ENCODE data around the gene ZDHHC13. TPM values are rescaled to one million over a fixed set of nuclear protein-coding genes. Genes with fewer than 3 reads are reported as not detected.

The ZDHHC13 gene
- total and polyA plus RNA-seq, 3 donors from 2014 or later = 16.3 to 32.6 (median 17.2) TPM

DNA sequence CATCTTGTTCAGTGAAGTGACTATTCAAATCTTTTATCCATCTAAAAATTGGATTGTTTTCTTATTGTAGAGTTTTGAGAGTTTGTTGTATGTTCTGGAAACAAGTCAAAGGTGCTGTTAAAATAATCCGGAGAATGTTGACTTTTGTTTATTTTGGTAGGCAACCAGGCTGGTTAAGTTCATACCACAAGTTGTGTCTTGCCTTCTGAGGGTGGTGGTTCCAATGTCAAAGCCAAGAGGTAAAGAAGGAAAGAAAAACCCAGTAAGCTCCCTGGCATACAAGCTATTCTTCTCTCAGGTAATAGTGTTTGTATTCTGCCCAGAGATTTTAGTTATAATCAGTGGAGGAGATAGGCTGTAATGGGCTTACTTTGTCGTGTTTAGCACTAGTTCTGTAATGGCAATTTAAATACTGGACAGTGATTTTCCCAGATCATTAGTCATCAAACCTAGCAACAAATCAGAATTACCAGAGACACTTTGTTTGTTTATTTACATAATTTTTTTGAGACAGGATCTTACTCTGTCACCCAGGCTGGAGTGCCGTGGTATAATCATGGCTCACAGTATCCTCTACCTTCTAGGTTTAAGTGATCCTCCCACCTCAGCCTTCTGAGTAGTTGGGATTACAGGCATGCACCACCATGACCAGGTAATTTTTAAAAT, 99.9 kb downstream of the ZDHHC13 start:
- DNase-seq = no peak
- WGBS, 2 donors = 48 to 56% methylated on average over 3 of the region's 3 CpGs

DNA sequence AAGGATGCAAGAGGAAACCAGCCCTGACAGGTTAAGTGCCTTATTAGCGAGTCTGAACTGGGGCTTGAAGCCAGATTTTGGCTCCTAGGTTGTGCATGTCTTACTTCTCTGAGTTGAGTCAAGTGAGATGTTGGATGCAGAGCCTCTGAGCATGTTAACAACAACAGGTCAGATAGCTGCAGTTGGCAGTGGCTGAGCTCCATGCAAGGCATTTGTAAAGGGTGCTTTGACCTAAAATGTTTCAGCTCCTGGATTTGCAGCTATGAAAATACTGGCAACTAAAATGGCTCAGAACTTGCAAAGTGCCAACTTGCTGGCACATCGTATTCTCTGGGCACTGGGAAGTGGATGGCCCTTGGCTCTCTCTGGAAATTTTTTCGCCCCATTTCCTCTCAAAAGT, 101.2 kb downstream of the ZDHHC13 start:
- no peak for TF ChIP-seq POLR2A (IDR thresholded peaks at IDR 0.05)
- TF ChIP-seq, protein P1, sequence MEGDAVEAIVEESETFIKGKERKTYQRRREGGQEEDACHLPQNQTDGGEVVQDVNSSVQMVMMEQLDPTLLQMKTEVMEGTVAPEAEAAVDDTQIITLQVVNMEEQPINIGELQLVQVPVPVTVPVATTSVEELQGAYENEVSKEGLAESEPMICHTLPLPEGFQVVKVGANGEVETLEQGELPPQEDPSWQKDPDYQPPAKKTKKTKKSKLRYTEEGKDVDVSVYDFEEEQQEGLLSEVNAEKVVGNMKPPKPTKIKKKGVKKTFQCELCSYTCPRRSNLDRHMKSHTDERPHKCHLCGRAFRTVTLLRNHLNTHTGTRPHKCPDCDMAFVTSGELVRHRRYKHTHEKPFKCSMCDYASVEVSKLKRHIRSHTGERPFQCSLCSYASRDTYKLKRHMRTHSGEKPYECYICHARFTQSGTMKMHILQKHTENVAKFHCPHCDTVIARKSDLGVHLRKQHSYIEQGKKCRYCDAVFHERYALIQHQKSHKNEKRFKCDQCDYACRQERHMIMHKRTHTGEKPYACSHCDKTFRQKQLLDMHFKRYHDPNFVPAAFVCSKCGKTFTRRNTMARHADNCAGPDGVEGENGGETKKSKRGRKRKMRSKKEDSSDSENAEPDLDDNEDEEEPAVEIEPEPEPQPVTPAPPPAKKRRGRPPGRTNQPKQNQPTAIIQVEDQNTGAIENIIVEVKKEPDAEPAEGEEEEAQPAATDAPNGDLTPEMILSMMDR (IDR thresholded peaks at IDR 0.05) = no peak
- Histone ChIP-seq H3K36me3 (ENCODE audit: low read depth, missing control alignments) (no peaks in the 10 kb centered on the region), H3K9me3 (no peaks in the 10 kb centered on the region), H3K4me3 (no peak overlapping the region), H3K4me1 (no peaks in the 10 kb centered on the region), H3K27me3 (no peaks in the 10 kb centered on the region), H3K27ac (no peak overlapping the region)
- DNase-seq = no peak
- 63 to 75% methylated on average over 3 of the region's 3 CpGs for WGBS, 2 donors
- intact Hi-C loops (cut with DNase I; ENCODE audit: low total_unique reads) = no loop called here

More for the DNA sequence above, 99.9 kb downstream of the ZDHHC13 start:
- intact Hi-C loops (cut with DNase I; ENCODE audit: low total_unique reads) = no loop called here
- TF ChIP-seq, protein P1 (IDR thresholded peaks at IDR 0.05) = no peak
- TF ChIP-seq POLR2A (IDR thresholded peaks at IDR 0.05) = no peak
- no peak overlapping the region for H3K27ac ChIP-seq
- no peaks in the 10 kb centered on the region for H3K4me1 ChIP-seq
- no peak overlapping the region for H3K4me3 ChIP-seq
- no peaks in the 10 kb centered on the region for H3K27me3 ChIP-seq
- H3K36me3 ChIP-seq (ENCODE audit: low read depth, missing control alignments) = no peaks in the 10 kb centered on the region
- no peaks in the 10 kb centered on the region for H3K9me3 ChIP-seq

- intact Hi-C loops (cut with DNase I; ENCODE audit: low total_unique reads) = no loop called here
- DNase-seq = no peak
- no peak overlapping the region for H3K4me3 ChIP-seq
- no peak for TF ChIP-seq POLR2A (IDR thresholded peaks at IDR 0.05)
- TF ChIP-seq, protein P1 (IDR thresholded peaks at IDR 0.05) = no peak
- H3K27me3 ChIP-seq = no peaks in the 10 kb centered on the region
- no peak overlapping the region for H3K27ac ChIP-seq
- WGBS, 2 donors = 78% methylated on average over 14 to 15 of the region's 15 CpGs
- no peaks in the 10 kb centered on the region for H3K36me3 ChIP-seq (ENCODE audit: low read depth, missing control alignments)
- no peaks in the 10 kb centered on the region for H3K4me1 ChIP-seq
- no peaks in the 10 kb centered on the region for H3K9me3 ChIP-seq
Measured at GRCh38 chr11:19218786-19219460, 102.0 kb downstream of the ZDHHC13 start.

DNA sequence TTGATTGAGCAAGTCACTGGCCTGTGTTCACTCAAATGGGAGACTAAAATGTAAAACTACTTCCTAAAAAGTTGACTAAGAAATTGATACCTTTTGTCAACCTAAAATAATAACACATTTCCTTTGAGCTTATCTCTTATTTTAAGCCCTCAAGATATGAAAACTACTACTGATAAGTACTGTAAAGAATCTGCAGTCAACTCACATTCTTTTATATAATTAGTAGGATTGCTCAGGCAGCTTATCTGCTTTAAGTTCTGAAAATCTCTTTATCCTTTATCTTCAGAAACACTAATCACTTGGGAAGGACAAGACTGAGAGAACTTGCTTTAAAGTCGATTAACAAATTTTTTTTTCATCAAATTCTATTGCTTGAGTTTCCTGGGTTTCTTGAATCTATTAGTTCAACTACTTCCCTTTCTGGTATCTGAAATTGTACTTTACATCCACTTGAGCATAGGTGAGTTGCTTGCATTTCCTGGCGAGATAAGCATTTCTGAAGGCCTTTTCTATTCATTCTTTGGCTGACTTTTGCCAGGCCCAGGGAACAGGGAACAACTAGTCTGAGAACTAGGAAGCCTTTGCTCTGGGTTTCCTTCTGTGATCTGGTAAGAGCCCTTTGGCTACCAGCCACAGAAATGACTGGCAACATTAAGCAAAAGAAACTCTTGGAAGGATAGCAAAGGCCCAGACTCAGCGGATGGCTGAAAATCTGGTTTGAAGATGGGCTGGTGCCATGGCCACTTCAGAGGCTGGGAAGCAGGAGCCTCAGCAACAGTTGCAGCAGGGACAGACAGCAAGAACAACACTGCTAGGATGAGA, 104.1 kb downstream of the ZDHHC13 start:
- Histone ChIP-seq H3K4me3 (no peak overlapping the region), H3K27me3 (no peaks in the 10 kb centered on the region), H3K4me1 (no peaks in the 10 kb centered on the region), H3K9me3 (no peaks in the 10 kb centered on the region), H3K27ac (no peak overlapping the region), H3K36me3 (ENCODE audit: low read depth, missing control alignments) (no peaks in the 10 kb centered on the region)
- TF ChIP-seq, protein P1 (IDR thresholded peaks at IDR 0.05) = no peak
- DNase-seq = no peak
- intact Hi-C loops (cut with DNase I; ENCODE audit: low total_unique reads) = no loop called here
- WGBS, 2 donors = 35 to 61% methylated on average over 3 of the region's 3 CpGs

All from testis (tissue), 3 donors.